WTC11 (cell line): ENCODE data around the gene EDARADD. TPM values are rescaled to one million over a fixed set of nuclear protein-coding genes. Genes with fewer than 3 reads are reported as not detected.

Source experiments
- ATAC-seq: fragments of 200-7000 bp; cut with Tn5 transposase; 2 replicates; pipeline ENCODE4 v1.10.0; 2021; ENCODE audit warnings: mild to moderate bottlenecking, moderate library complexity
- CTCF ChIA-PET: fragments of 300-600 bp; sonication (Branson Sonifier 250); formaldehyde crosslinking; loops from one replicate; lab custom pipeline; 2021; ENCODE audit warnings: antibody characterized with exemption; lab: Charles Lee
- POLR2A ChIA-PET: fragments of 350-600 bp; sonication (Branson Sonifier 250); formaldehyde crosslinking; loops from one replicate; lab custom pipeline; 2021; ENCODE audit warnings: antibody characterized with exemption; lab: Charles Lee
- DNase-seq: peaks from one replicate; pipeline ENCODE4 v3.0.0; 2021; ENCODE audit warnings: low spot score
- H3K27ac Mint-ChIP-seq: 2 replicates; pipeline ENCODE4 v1.8.0; 2021; ENCODE audit warnings: mixed read lengths
- H3K27me3 Mint-ChIP-seq: 2 replicates; pipeline ENCODE4 v1.8.0; 2021; ENCODE audit warnings: low read depth, mild to moderate bottlenecking, moderate library complexity, mixed read lengths
- H3K36me3 Mint-ChIP-seq: 2 replicates; pipeline ENCODE4 v1.8.0; 2021; ENCODE audit warnings: mixed read lengths
- H3K4me1 Mint-ChIP-seq: 2 replicates; pipeline ENCODE4 v1.8.0; 2022; ENCODE audit warnings: mixed read lengths
- H3K4me3 Mint-ChIP-seq: 2 replicates; pipeline ENCODE4 v1.8.0; 2021; ENCODE audit warnings: mild to moderate bottlenecking, moderate library complexity, mixed read lengths
- H3K9me3 Mint-ChIP-seq: 2 replicates; pipeline ENCODE4 v1.8.0; 2021; ENCODE audit warnings: mixed read lengths
- CBFB ChIP-seq: sonication (generic); formaldehyde crosslinking; IDR thresholded peaks from 2 replicates; pipeline ENCODE4 v1.8.1; 2022; ENCODE audit warnings: mild to moderate bottlenecking, low read depth, missing genetic modification reagents
- ESRRA ChIP-seq: sonication (generic); formaldehyde crosslinking; IDR thresholded peaks from 2 replicates; pipeline ENCODE4 v1.8.1; 2022; ENCODE audit warnings: mild to moderate bottlenecking, missing genetic modification reagents, borderline replicate concordance
- GRHL2 ChIP-seq: fragments of 250-450 bp; sonication (Bioruptor Pico); IDR thresholded peaks from 2 replicates; pipeline ENCODE4 v1.8.0; 2022; ENCODE audit warnings: mild to moderate bottlenecking, moderate library complexity; ENCODE audit not compliant: insufficient replicate concordance, severe bottlenecking
- KAT7 ChIP-seq: sonication (generic); formaldehyde crosslinking; IDR thresholded peaks from 2 replicates; pipeline ENCODE4 v1.8.1; 2023; ENCODE audit warnings: missing genetic modification reagents, mild to moderate bottlenecking, borderline replicate concordance
- NR1H2 ChIP-seq: sonication (generic); formaldehyde crosslinking; IDR thresholded peaks from 2 replicates; pipeline ENCODE4 v1.9.0; 2021; ENCODE audit warnings: mild to moderate bottlenecking, moderate library complexity, missing genetic modification reagents
- NR2C2 ChIP-seq: sonication (generic); formaldehyde crosslinking; IDR thresholded peaks from 2 replicates; pipeline ENCODE4 v1.8.0; 2022; ENCODE audit warnings: mild to moderate bottlenecking, missing genetic modification reagents
- NR3C1 ChIP-seq: sonication (generic); formaldehyde crosslinking; conservative IDR thresholded peaks from 2 replicates; pipeline ENCODE4 v1.8.1; 2023; ENCODE audit warnings: low read depth, mild to moderate bottlenecking, missing genetic modification reagents
- RELA ChIP-seq: sonication (generic); formaldehyde crosslinking; IDR thresholded peaks from 2 replicates; pipeline ENCODE4 v1.8.1; 2022; ENCODE audit warnings: missing genetic modification reagents, mild to moderate bottlenecking, borderline replicate concordance
- RORB ChIP-seq: fragments of 250-450 bp; sonication (Bioruptor Pico); IDR thresholded peaks from 2 replicates; pipeline ENCODE4 v1.9.0; 2021; ENCODE audit warnings: mild to moderate bottlenecking
- STAT6 ChIP-seq: sonication (generic); formaldehyde crosslinking; conservative IDR thresholded peaks from 2 replicates; pipeline ENCODE4 v1.8.1; 2023; ENCODE audit warnings: mild to moderate bottlenecking, low read depth, missing genetic modification reagents, moderate library complexity
- TEAD1 ChIP-seq: sonication (generic); formaldehyde crosslinking; IDR thresholded peaks from 2 replicates; pipeline ENCODE4 v1.8.0; 2022; ENCODE audit warnings: mild to moderate bottlenecking, missing genetic modification reagents
- TEAD4 ChIP-seq: sonication (generic); formaldehyde crosslinking; IDR thresholded peaks from 2 replicates; pipeline ENCODE4 v1.8.0; 2022; ENCODE audit warnings: mild to moderate bottlenecking, missing genetic modification reagents
- ZNF396 ChIP-seq: fragments of 250-450 bp; sonication (Bioruptor Pico); IDR thresholded peaks from 2 replicates; pipeline ENCODE4 v1.8.0; 2021; ENCODE audit warnings: mild to moderate bottlenecking, moderate library complexity, borderline replicate concordance
- ZNF423 ChIP-seq: fragments of 250-450 bp; sonication (Bioruptor Pico); IDR thresholded peaks from 2 replicates; pipeline ENCODE4 v2.1.2; 2022; ENCODE audit warnings: mild to moderate bottlenecking, moderate library complexity
- ZSCAN18 ChIP-seq: fragments of 250-450 bp; sonication (Bioruptor Pico); IDR thresholded peaks from 2 replicates; pipeline ENCODE4 v2.1.2; 2022; ENCODE audit warnings: mild to moderate bottlenecking, moderate library complexity
- total RNA-seq: library from RNA; stranded (reverse); gene quantifications from 3 replicates; pipeline ENCODE4 v1.2.3, GENCODE V29; 2021
- TF ChIP-seq, protein P1 (sequence below): fragments of 250-450 bp; sonication (Bioruptor Pico); IDR thresholded peaks from 2 replicates; pipeline ENCODE4 v1.8.0; 2021; ENCODE audit warnings: mild to moderate bottlenecking
- TF ChIP-seq, protein P2 (sequence below): sonication (generic); formaldehyde crosslinking; IDR thresholded peaks from 2 replicates; pipeline ENCODE4 v1.8.1; 2022; ENCODE audit warnings: mild to moderate bottlenecking, missing genetic modification reagents, moderate library complexity, borderline replicate concordance
- TF ChIP-seq, protein P3 (sequence below): sonication (generic); formaldehyde crosslinking; IDR thresholded peaks from 2 replicates; pipeline ENCODE4 v1.8.1; 2022; ENCODE audit warnings: low read depth, missing genetic modification reagents, borderline replicate concordance
- TF ChIP-seq, protein P4 (sequence below): sonication (generic); formaldehyde crosslinking; IDR thresholded peaks from 2 replicates; pipeline ENCODE4 v1.8.1; 2023; ENCODE audit warnings: mild to moderate bottlenecking, missing genetic modification reagents, moderate library complexity

The EDARADD gene
- total RNA-seq, 1 experiment from 2014 or later, result 5.0 TPM

DNA sequence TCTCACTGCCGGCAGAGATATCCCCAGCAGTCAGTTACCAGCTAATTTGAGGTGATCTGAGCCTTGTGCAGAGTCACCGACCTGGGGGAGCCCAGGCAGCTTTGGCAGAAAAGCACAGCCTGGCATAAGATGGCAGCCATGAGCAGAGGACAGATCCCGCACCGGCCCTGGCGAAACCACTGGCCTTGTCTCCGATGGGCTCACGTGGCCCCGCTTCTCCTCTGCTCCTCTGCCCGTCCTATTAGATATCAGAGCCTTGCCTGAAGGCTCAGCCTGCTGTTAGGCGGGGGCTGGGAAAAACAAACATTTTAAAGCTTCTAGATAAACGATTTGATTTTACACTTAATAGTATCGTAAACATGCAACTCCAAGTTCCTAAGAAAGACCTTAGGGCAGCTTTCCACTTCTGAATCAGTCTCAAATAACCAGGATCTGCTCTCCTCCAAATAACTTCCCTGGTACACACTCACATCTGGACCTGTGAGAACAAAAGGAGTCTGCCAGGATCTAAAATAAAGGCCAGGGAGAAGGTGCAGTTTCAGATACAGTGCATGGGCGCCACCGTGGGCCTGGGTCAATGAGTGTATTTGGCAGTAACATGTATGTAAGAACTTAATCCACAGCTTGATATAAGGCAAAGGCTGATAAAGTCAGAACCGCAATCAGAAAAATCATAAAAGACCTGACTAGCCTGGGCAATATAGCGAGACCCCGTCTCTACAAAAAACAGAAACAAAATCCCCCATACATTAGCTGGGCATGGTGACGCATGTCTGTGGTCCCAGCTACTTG lies 10.0 kb downstream of the EDARADD start:
- no peak overlapping the region for H3K27ac Mint-ChIP-seq
- no peak overlapping the region for H3K4me3 Mint-ChIP-seq
- ATAC-seq, result no peak
- TF ChIP-seq, protein P1, sequence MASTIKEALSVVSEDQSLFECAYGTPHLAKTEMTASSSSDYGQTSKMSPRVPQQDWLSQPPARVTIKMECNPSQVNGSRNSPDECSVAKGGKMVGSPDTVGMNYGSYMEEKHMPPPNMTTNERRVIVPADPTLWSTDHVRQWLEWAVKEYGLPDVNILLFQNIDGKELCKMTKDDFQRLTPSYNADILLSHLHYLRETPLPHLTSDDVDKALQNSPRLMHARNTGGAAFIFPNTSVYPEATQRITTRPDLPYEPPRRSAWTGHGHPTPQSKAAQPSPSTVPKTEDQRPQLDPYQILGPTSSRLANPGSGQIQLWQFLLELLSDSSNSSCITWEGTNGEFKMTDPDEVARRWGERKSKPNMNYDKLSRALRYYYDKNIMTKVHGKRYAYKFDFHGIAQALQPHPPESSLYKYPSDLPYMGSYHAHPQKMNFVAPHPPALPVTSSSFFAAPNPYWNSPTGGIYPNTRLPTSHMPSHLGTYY (CRISPR knock-in tag), result no peak
- TF ChIP-seq TEAD4 (no peak), NR3C1 (CRISPR knock-in tag) (no peak), ZNF396 (no peak), ZSCAN18 (CRISPR knock-in tag) (no peak)
- TF ChIP-seq, protein P2, sequence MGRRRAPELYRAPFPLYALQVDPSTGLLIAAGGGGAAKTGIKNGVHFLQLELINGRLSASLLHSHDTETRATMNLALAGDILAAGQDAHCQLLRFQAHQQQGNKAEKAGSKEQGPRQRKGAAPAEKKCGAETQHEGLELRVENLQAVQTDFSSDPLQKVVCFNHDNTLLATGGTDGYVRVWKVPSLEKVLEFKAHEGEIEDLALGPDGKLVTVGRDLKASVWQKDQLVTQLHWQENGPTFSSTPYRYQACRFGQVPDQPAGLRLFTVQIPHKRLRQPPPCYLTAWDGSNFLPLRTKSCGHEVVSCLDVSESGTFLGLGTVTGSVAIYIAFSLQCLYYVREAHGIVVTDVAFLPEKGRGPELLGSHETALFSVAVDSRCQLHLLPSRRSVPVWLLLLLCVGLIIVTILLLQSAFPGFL (CRISPR knock-in tag), result no peak
- TF ChIP-seq, all 79 proteins: peak for 0
- H3K27me3 Mint-ChIP-seq, result no peaks in the 10 kb centered on the region; the same call in 1 of the 2 replicates
- CTCF ChIA-PET, result interaction anchor here (0.8 kb wide), 1 partner anchor 48 kb away, joined by 3 read pairs; no protein-coding TSS in a partner anchor
- DNase-seq, result no peak
- H3K4me1 Mint-ChIP-seq, result peaks cover 13% of the 10 kb centered on the region
- no peaks in the 10 kb centered on the region for H3K9me3 Mint-ChIP-seq
- no peaks in the 10 kb centered on the region for H3K36me3 Mint-ChIP-seq
- POLR2A ChIA-PET, result no interaction called here

DNA sequence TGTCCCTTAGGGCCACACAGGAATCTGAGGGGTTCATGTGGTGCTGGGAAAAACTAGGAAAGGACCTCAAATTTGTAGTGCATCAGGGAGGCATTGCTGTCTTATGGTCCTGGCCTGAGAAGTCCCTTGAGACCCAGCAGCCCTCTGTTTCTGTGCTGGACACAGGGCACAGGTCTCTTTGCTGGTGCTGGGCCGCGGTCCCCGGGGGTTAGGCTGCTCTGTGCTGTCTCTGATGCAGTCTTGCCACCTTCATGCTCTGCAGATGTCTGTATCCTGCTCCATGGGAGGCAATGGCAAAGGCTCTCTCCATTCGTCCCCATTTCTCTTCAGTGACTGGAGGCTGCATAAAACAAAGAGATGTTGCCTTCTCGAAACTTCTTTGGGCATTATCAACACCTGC lies 13.0 kb downstream of the EDARADD start:
- H3K27ac Mint-ChIP-seq, result no peak overlapping the region
- ATAC-seq, result no peak
- H3K9me3 Mint-ChIP-seq, result no peaks in the 10 kb centered on the region
- ChIA-PET CTCF (no interaction called here), POLR2A (no interaction called here)
- DNase-seq, result no peak
- no peak overlapping the region for H3K4me3 Mint-ChIP-seq
- no peaks in the 10 kb centered on the region for H3K27me3 Mint-ChIP-seq
- no peaks in the 10 kb centered on the region for H3K36me3 Mint-ChIP-seq
- no peaks in the 10 kb centered on the region for H3K4me1 Mint-ChIP-seq
- TF ChIP-seq, protein P3, sequence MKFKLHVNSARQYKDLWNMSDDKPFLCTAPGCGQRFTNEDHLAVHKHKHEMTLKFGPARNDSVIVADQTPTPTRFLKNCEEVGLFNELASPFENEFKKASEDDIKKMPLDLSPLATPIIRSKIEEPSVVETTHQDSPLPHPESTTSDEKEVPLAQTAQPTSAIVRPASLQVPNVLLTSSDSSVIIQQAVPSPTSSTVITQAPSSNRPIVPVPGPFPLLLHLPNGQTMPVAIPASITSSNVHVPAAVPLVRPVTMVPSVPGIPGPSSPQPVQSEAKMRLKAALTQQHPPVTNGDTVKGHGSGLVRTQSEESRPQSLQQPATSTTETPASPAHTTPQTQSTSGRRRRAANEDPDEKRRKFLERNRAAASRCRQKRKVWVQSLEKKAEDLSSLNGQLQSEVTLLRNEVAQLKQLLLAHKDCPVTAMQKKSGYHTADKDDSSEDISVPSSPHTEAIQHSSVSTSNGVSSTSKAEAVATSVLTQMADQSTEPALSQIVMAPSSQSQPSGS (CRISPR knock-in tag), result no peak
- no peak for TF ChIP-seq GRHL2 (CRISPR knock-in tag)
- no peak for TF ChIP-seq STAT6 (CRISPR knock-in tag)
- no peak for TF ChIP-seq CBFB (CRISPR knock-in tag)
- no peak for TF ChIP-seq NR1H2 (CRISPR knock-in tag)
- TF ChIP-seq ZNF423, result no peak

DNA sequence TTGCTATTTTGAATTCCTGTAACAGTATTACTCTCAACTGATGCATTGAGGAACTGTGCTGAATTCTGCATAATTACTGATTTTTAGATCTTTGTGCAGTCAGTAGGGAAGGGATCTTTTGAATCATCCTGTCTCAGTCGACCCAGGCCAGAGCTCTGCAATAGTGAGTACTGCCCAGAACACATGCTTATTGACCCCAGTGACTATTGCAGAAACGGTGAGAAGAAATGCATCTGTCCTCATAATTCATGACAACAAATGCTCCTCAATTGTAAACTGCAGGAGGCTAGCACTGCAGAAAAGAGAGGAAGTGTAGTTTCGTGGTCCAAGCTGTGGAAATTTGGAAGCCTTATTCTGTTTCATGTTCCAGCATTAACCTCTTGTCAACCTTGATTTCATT lies 19.6 kb downstream of the EDARADD start:
- POLR2A ChIA-PET, result no interaction called here
- no peaks in the 10 kb centered on the region for H3K36me3 Mint-ChIP-seq
- 0 out of 2 replicates have a peak, but pooled peaks cover 3% of the 10 kb centered on the region for H3K4me1 Mint-ChIP-seq
- ATAC-seq, result no peak
- CTCF ChIA-PET, result no interaction called here
- H3K27me3 Mint-ChIP-seq, result no peaks in the 10 kb centered on the region
- TF ChIP-seq ZNF396 (no peak), TEAD1 (CRISPR knock-in tag) (no peak), RELA (no peak), NR2C2 (CRISPR knock-in tag) (no peak), ESRRA (CRISPR knock-in tag) (no peak), RORB (CRISPR knock-in tag) (no peak), KAT7 (CRISPR knock-in tag) (no peak)
- TF ChIP-seq, protein P4, sequence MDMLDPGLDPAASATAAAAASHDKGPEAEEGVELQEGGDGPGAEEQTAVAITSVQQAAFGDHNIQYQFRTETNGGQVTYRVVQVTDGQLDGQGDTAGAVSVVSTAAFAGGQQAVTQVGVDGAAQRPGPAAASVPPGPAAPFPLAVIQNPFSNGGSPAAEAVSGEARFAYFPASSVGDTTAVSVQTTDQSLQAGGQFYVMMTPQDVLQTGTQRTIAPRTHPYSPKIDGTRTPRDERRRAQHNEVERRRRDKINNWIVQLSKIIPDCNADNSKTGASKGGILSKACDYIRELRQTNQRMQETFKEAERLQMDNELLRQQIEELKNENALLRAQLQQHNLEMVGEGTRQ (CRISPR knock-in tag), result no peak
- TF ChIP-seq, all 79 proteins: peak for 0
- no peaks in the 10 kb centered on the region for H3K9me3 Mint-ChIP-seq
- DNase-seq, result no peak
- no peak overlapping the region for H3K27ac Mint-ChIP-seq
- H3K4me3 Mint-ChIP-seq, result no peak overlapping the region
